GM12878 (cell line): ENCODE results near the gene KRT7. TPM values are rescaled to one million over a fixed set of nuclear protein-coding genes. Genes with fewer than 3 reads are reported as not detected.

ENCODE experiments used
- ATAC-seq: fragments of 200-7000 bp; cut with Tn5 transposase; 3 replicates; pipeline ENCODE4 v1.9.1; 2020; ENCODE audit warnings: mild to moderate bottlenecking, moderate library complexity
- BruUV-seq: library from RNA; stranded (reverse); fragments of 400-500 nt; replicated peaks from 2 replicates; lab custom pipeline; 2021; lab: Mats Ljungman, UMichigan
- CTCF ChIA-PET: fragments of 300-600 bp; sonication (Branson Sonifier 250); formaldehyde crosslinking; extraction: SDS; loops from one replicate; lab custom pipeline; 2021; ENCODE audit warnings: inconsistent platforms; lab: Yijun Ruan, JAX
- POLR2A ChIA-PET: fragments of 350-600 bp; formaldehyde crosslinking; extraction: SDS; loops from one replicate; lab custom pipeline; 2021; ENCODE audit warnings: inconsistent platforms; lab: Charles Lee
- RAD21 ChIA-PET: fragments of 300-600 bp; sonication (Branson Sonifier 250); formaldehyde crosslinking; loops from one replicate; lab custom pipeline; 2023; ENCODE audit warnings: antibody characterized with exemption; ENCODE audit not compliant: unreplicated experiment; lab: Charles Lee
- SMC1A ChIA-PET: fragments of 300-600 bp; sonication (Branson Sonifier 250); formaldehyde crosslinking; loops from one replicate; lab custom pipeline; 2023; ENCODE audit not compliant: unreplicated experiment, uncharacterized antibody; lab: Charles Lee
- DNase-seq: peaks from one replicate; pipeline ENCODE4 v3.0.0-alpha.2; 2011; ENCODE audit warnings: low read depth, low spot score
- FAIRE-seq: peaks from 3 replicates; lab custom pipeline; 2011; peaks lifted over from hg19 to GRCh38; lab: Jason Lieb, UNC
- H2AFZ ChIP-seq: 2 replicates; pipeline ENCODE4 v1.6.0; 2011; ENCODE audit warnings: low read depth, low read length, control low read depth; ENCODE audit not compliant: control insufficient read depth
- H3K27ac ChIP-seq: 2 replicates; pipeline ENCODE4 v1.5.1; 2011; ENCODE audit warnings: control low read depth; ENCODE audit not compliant: control insufficient read depth, insufficient read depth
- H3K27me3 ChIP-seq, 2 experiments: replicated peaks in 1 of 2; 2 replicates each; pipeline versions ENCODE4 v1.6.0 to v1.6.1; 2011; ENCODE audit warnings: low read length in 1 of 2; ENCODE audit not compliant: control insufficient read depth in 2 of 2, insufficient read depth in 2 of 2
- H3K36me3 ChIP-seq, 2 experiments: 2 replicates each; pipeline ENCODE4 v1.5.1; 2011; ENCODE audit warnings: low read length in 1 of 2; ENCODE audit not compliant: control insufficient read depth in 2 of 2, insufficient read depth in 2 of 2
- H3K4me1 ChIP-seq: 2 replicates; pipeline ENCODE4 v1.6.1; 2011; ENCODE audit warnings: mild to moderate bottlenecking, low read length, moderate library complexity, mixed read lengths; ENCODE audit not compliant: control insufficient read depth, insufficient read depth
- H3K4me2 ChIP-seq: 2 replicates; pipeline ENCODE4 v1.6.0; 2011; ENCODE audit warnings: control low read depth; ENCODE audit not compliant: control insufficient read depth, insufficient read depth
- H3K4me3 ChIP-seq: fragments of 200-600 bp; sonication (generic); 2 replicates; pipeline ENCODE4 v1.5.1; 2016
- H3K79me2 ChIP-seq: 2 replicates; pipeline ENCODE4 v1.6.0; 2011; ENCODE audit warnings: low read length; ENCODE audit not compliant: control insufficient read depth, insufficient read depth
- H3K9ac ChIP-seq: 2 replicates; pipeline ENCODE4 v1.8.0; 2011; ENCODE audit warnings: low read length, control low read depth, mixed read lengths; ENCODE audit not compliant: control insufficient read depth, insufficient read depth
- H3K9me3 ChIP-seq: replicated peaks from 3 replicates; pipeline ENCODE4 v1.5.1; 2011; ENCODE audit warnings: mild to moderate bottlenecking, low read length; ENCODE audit not compliant: control insufficient read depth, insufficient read depth
- H4K20me1 ChIP-seq: 2 replicates; pipeline ENCODE4 v1.6.0; 2011; ENCODE audit not compliant: control insufficient read depth, insufficient read depth
- BCL3 ChIP-seq: IDR thresholded peaks from 2 replicates; pipeline ENCODE4 v1.6.1; 2011; ENCODE audit warnings: borderline replicate concordance, low read depth, mild to moderate bottlenecking, moderate library complexity, low read length; ENCODE audit not compliant: insufficient read depth, poor library complexity, severe bottlenecking
- ESRRA ChIP-seq: IDR thresholded peaks from 2 replicates; pipeline ENCODE4 v1.6.1; 2012; ENCODE audit warnings: mild to moderate bottlenecking, low read length, improper control_type of control experiment
- EZH2 ChIP-seq: IDR thresholded peaks from 2 replicates; pipeline ENCODE4 v1.6.1; 2012; ENCODE audit warnings: low read depth, mild to moderate bottlenecking, control low read depth, inconsistent platforms, low read length, borderline replicate concordance; ENCODE audit not compliant: control insufficient read depth
- FOXK2 ChIP-seq: fragments of 450-650 bp; IDR thresholded peaks from 2 replicates; pipeline ENCODE4 v1.6.1; 2017; ENCODE audit warnings: mild to moderate bottlenecking, moderate library complexity
- HDAC6 ChIP-seq: fragments of 200-600 bp; sonication (generic); IDR thresholded peaks from one replicate; pipeline ENCODE4 v1.8.0; 2017; ENCODE audit warnings: antibody characterized with exemption; ENCODE audit not compliant: unreplicated experiment
- HDGF ChIP-seq: fragments of 450-650 bp; IDR thresholded peaks from 2 replicates; pipeline ENCODE4 v1.6.1; 2016; ENCODE audit warnings: antibody characterized with exemption
- IRF4 ChIP-seq: IDR thresholded peaks from 2 replicates; pipeline ENCODE4 v1.6.1; 2011; ENCODE audit warnings: low read depth, low read length
- MEF2B ChIP-seq: fragments of 450-650 bp; IDR thresholded peaks from 2 replicates; pipeline ENCODE4 v1.6.1; 2018; ENCODE audit warnings: mild to moderate bottlenecking, moderate library complexity; ENCODE audit not compliant: partially characterized antibody, poor library complexity, severe bottlenecking
- MXI1 ChIP-seq: fragments of 150-350 bp; IDR thresholded peaks from 2 replicates; pipeline ENCODE4 v1.6.1; 2011; ENCODE audit warnings: low read depth, mild to moderate bottlenecking, inconsistent platforms, low read length, improper control_type of control experiment
- NKRF ChIP-seq: fragments of 450-650 bp; conservative IDR thresholded peaks from 2 replicates; pipeline ENCODE4 v1.6.1; 2017; ENCODE audit warnings: mild to moderate bottlenecking, moderate library complexity
- RAD21 ChIP-seq: IDR thresholded peaks from 2 replicates; pipeline ENCODE4 v1.6.1; 2011; ENCODE audit warnings: mild to moderate bottlenecking, low read depth, low read length, moderate library complexity; ENCODE audit not compliant: insufficient read depth
- RBBP5 ChIP-seq: fragments of 200-600 bp; sonication (generic); conservative IDR thresholded peaks from 2 replicates; pipeline ENCODE4 v1.6.1; 2016
- RUNX3 ChIP-seq: IDR thresholded peaks from 2 replicates; pipeline ENCODE4 v1.6.1; 2012; ENCODE audit warnings: low read length, inconsistent platforms
- SMARCA5 ChIP-seq: fragments of 450-650 bp; IDR thresholded peaks from 2 replicates; pipeline ENCODE4 v1.6.1; 2017; ENCODE audit warnings: mild to moderate bottlenecking
- SRF ChIP-seq, 2 experiments: IDR thresholded peaks; 2 replicates each; pipeline ENCODE4 v1.6.1; 2011; ENCODE audit warnings: low read depth in 2 of 2, low read length in 2 of 2, mild to moderate bottlenecking in 1 of 2, moderate library complexity in 1 of 2
- YY1 ChIP-seq: IDR thresholded peaks from 2 replicates; pipeline ENCODE4 v1.6.1; 2011; ENCODE audit warnings: low read depth, mild to moderate bottlenecking, low read length
- ZBED1 ChIP-seq: IDR thresholded peaks from 2 replicates; pipeline ENCODE4 v1.6.1; 2016; ENCODE audit warnings: borderline replicate concordance
- ZZZ3 ChIP-seq: IDR thresholded peaks from 2 replicates; pipeline ENCODE4 v1.6.1; 2011; ENCODE audit warnings: low read depth; ENCODE audit not compliant: control insufficient read depth, insufficient read length
- WGBS: methylation state at CpG from one replicate; pipeline ENCODE4 v1.1.6; 2016; ENCODE audit warnings: low lambda C conversion rate; ENCODE audit not compliant: insufficient replicate concordance, insufficient coverage; ENCODE audit errors: missing lambda C conversion rate; 5-methylcytosine and 5-hydroxymethylcytosine counted together
- in situ Hi-C: fragments of 300-500 bp; cut with MboI; formaldehyde crosslinking; loops from 9 replicates; pipeline ENCODE4 v1.14.3; 2018; ENCODE audit warnings: mixed read lengths
- intact Hi-C: fragments of 100-400 bp; cut with micrococcal nuclease; formaldehyde crosslinking; loops from one replicate; pipeline ENCODE4 v1.14.2; 2022; ENCODE audit not compliant: unreplicated experiment
- polyA plus RNA-seq, 11 experiments: library from polyadenylated mRNA; depleted of rRNA in 4 of 11; unstranded in 6 of 11; stranded (reverse) in 5 of 11; fragments of >200 nt; fragmentation: Nextera tagmentation in 4 of 11; fragmentation: Illumina TruSeq in 1 of 11; extraction: Ambion mirVana in 4 of 11; extraction: Trizol in 1 of 11; gene quantifications; 1 replicate in 1 of 11; 2 replicates in 10 of 11; pipeline versions ENCODE4 v1.2.1 to v1.2.3, GENCODE V29; 2011 to 2016; ENCODE audit warnings: inconsistent platforms in 2 of 11, missing spikeins in 2 of 11, low read depth in 1 of 11
- total RNA-seq, 4 experiments: library from RNA; depleted of rRNA in 3 of 4; stranded (reverse); fragments of >200 nt in 3 of 4; fragmentation: Illumina TruSeq in 1 of 4; extraction: Trizol in 1 of 4; gene quantifications; 2 replicates each; pipeline versions ENCODE4 v1.2.1 to v1.2.3, GENCODE V29; 2013 to 2021
- TF ChIP-seq, protein P1 (sequence below): IDR thresholded peaks from 2 replicates; pipeline ENCODE4 v1.6.1; 2012; ENCODE audit warnings: low read depth, low read length, improper control_type of control experiment

KRT7 gene
- total and polyA plus RNA-seq, 10 of the 15 experiments (the other 5 are each of a cell fraction or from before 2014, with no cell fraction given), result 0.90 to 18.7 (median 4.8) TPM

GRCh38 chr12:52238207-52238840 lies 5.3 kb downstream of the KRT7 start:
- in situ Hi-C loops, result no loop called here
- no peak overlapping the region for H3K4me3 ChIP-seq
- no peak for TF ChIP-seq HDGF
- TF ChIP-seq, protein P1, sequence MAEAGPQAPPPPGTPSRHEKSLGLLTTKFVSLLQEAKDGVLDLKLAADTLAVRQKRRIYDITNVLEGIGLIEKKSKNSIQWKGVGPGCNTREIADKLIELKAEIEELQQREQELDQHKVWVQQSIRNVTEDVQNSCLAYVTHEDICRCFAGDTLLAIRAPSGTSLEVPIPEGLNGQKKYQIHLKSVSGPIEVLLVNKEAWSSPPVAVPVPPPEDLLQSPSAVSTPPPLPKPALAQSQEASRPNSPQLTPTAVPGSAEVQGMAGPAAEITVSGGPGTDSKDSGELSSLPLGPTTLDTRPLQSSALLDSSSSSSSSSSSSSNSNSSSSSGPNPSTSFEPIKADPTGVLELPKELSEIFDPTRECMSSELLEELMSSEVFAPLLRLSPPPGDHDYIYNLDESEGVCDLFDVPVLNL, result no peak
- TF ChIP-seq FOXK2, result no peak
- TF ChIP-seq EZH2, result no peak
- no peak for TF ChIP-seq SMARCA5
- TF ChIP-seq MXI1, result no peak
- no peak for TF ChIP-seq SRF (IDR thresholded peaks at IDR 0.05; ENCODE audit: low read depth in 2 of 2, low read length in 2 of 2)
- TF ChIP-seq YY1, result no peak
- TF ChIP-seq HDAC6, result no peak
- TF ChIP-seq NKRF, result no peak
- TF ChIP-seq RAD21, result no peak
- no peak for TF ChIP-seq ZBED1
- TF ChIP-seq BCL3, result no peak
- TF ChIP-seq ZZZ3, result no peak
- TF ChIP-seq RBBP5, result no peak
- TF ChIP-seq ESRRA, result no peak
- TF ChIP-seq IRF4, result no peak
- no peak for TF ChIP-seq RUNX3
- no peak for TF ChIP-seq MEF2B
- TF ChIP-seq, all 136 proteins: peak for 0
- ChIA-PET RAD21 (interaction anchor here (0.7 to 1.3 kb wide), 3 partner anchors 13 to 41 kb away, joined by 3 to 4 read pairs (median 3); no protein-coding TSS in a partner anchor), SMC1A (interaction anchor here (0.7 to 1.0 kb wide), 3 partner anchors 25 to 41 kb away, joined by 3 read pairs; no protein-coding TSS in a partner anchor), CTCF (interaction anchor here (0.8 to 4.2 kb wide), 6 partner anchors 13 to 114 kb away, joined by 3 to 26 read pairs (median 5); no protein-coding TSS in a partner anchor), POLR2A (no interaction called here)
- FAIRE-seq (no peak), ATAC-seq (no peak), DNase-seq (no peak)
- peaks cover 2% of the 10 kb centered on the region for H3K4me1 ChIP-seq
- H3K27ac ChIP-seq, result no peak overlapping the region
- intact Hi-C loops, result no loop called here
- no peaks in the 10 kb centered on the region for H3K9me3 ChIP-seq
- no peaks in the 10 kb centered on the region for H4K20me1 ChIP-seq
- no TSS peak for BruUV-seq
- no peak overlapping the region for H3K4me2 ChIP-seq
- no peaks in the 10 kb centered on the region for H3K79me2 ChIP-seq
- no peak overlapping the region for H2AFZ ChIP-seq
- H3K9ac ChIP-seq, result no peak overlapping the region
- WGBS, result 47% methylated on average over 4 of the region's 4 CpGs
- peaks cover 0 to 3% of the 10 kb centered on the region in 2 experiments; a peak in 1 of 4 replicates for H3K27me3 ChIP-seq
- H3K36me3 ChIP-seq, result no peaks in the 10 kb centered on the region
